ENCODE results near the gene CLIC5. TPM values are rescaled to one million over a fixed set of nuclear protein-coding genes. Genes with fewer than 3 reads are reported as not detected.

CLIC5 gene
- total RNA-seq, 1 donor from 2014 or later: 0.32 TPM

DNA sequence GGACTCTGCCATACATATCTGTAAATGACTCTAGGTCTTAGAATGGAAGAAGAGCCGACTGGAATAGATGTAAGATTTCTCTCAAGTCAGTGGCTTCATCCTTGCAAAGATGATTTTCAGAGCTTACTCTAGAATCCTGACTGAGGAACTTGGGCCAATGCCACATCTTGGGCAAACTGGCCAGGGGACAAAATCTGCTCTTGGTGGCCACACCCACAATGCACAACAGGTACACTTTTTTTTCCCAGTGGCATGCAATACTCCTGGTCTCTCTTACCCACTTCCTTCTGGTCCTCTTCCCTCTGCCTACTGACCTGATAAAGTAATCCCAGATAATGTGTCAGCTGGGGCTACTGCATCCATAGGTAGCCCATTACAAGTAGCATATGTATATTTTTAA lies 13.4 kb downstream of the CLIC5 start:
- no peaks in the 10 kb centered on the region for H3K79me2 ChIP-seq (ENCODE audit: insufficient read depth, low read length)
- no peak overlapping the region for H3K4me3 Mint-ChIP-seq (ENCODE audit: unreplicated experiment)
- DNase-seq (ENCODE audit: low read depth) (no peak), FAIRE-seq (no peak)
- H3K4me3 ChIP-seq (ENCODE audit: insufficient read depth, low read depth, low read length): no peak overlapping the region
- no peak overlapping the region for H2AFZ ChIP-seq (ENCODE audit: low read depth, low read length)
- no peaks in the 10 kb centered on the region for H3K4me1 Mint-ChIP-seq (ENCODE audit: low read depth, unreplicated experiment)
- no peaks in the 10 kb centered on the region for H3K9me3 ChIP-seq (ENCODE audit: insufficient read depth, low read depth, low read length)
- peaks cover 30% of the 10 kb centered on the region for H3K27me3 Mint-ChIP-seq (ENCODE audit: low read depth, unreplicated experiment)
- no peak overlapping the region for H3K4me2 ChIP-seq (ENCODE audit: low read length)
- H3K9ac ChIP-seq (ENCODE audit: low read length): no peak overlapping the region
- no peaks in the 10 kb centered on the region for H3K36me3 ChIP-seq (ENCODE audit: insufficient read depth, low read length)
- H3K9me3 Mint-ChIP-seq (ENCODE audit: unreplicated experiment): no peaks in the 10 kb centered on the region
- no peak overlapping the region for H3K27ac ChIP-seq (ENCODE audit: low read depth, low read length)
- peaks cover 5% of the 10 kb centered on the region for H3K27me3 ChIP-seq (ENCODE audit: insufficient read depth, low read length)
- H3K27ac Mint-ChIP-seq (ENCODE audit: unreplicated experiment): no peak overlapping the region
- H3K36me3 Mint-ChIP-seq (ENCODE audit: low read depth, unreplicated experiment): no peaks in the 10 kb centered on the region
- no peaks in the 10 kb centered on the region for H3K4me1 ChIP-seq (ENCODE audit: insufficient read depth, low read length)
- TF ChIP-seq, protein P1, sequence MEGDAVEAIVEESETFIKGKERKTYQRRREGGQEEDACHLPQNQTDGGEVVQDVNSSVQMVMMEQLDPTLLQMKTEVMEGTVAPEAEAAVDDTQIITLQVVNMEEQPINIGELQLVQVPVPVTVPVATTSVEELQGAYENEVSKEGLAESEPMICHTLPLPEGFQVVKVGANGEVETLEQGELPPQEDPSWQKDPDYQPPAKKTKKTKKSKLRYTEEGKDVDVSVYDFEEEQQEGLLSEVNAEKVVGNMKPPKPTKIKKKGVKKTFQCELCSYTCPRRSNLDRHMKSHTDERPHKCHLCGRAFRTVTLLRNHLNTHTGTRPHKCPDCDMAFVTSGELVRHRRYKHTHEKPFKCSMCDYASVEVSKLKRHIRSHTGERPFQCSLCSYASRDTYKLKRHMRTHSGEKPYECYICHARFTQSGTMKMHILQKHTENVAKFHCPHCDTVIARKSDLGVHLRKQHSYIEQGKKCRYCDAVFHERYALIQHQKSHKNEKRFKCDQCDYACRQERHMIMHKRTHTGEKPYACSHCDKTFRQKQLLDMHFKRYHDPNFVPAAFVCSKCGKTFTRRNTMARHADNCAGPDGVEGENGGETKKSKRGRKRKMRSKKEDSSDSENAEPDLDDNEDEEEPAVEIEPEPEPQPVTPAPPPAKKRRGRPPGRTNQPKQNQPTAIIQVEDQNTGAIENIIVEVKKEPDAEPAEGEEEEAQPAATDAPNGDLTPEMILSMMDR (IDR thresholded peaks at IDR 0.05; ENCODE audit: insufficient read depth, low read depth, low read length): no peak
- TF ChIP-seq EZH2 (IDR thresholded peaks at IDR 0.05; ENCODE audit: insufficient read depth, low read length): no peak
- H4K20me1 ChIP-seq (ENCODE audit: insufficient read depth, low read length): no peaks in the 10 kb centered on the region

DNA sequence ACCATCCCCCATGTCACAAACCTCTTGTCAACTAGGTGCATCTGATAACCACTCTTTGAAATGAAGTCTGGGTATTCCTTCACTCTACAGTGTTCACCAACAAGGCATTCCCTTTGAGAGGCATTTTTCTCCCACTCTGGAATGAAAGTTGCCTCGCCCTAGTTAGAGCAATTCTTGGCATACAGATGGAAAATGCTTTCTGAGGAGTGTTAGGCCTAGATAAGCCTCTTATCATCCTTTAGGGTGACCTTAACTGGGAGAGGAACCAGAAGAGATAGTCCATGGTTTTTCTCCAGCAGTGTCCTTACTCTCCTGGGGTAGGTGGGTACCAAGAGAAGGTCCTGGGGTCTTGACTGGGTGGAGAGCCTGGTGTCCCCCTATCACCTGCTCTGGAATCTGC lies 14.8 kb downstream of the CLIC5 start:
- no peak overlapping the region for H3K4me2 ChIP-seq (ENCODE audit: low read length)
- Mint-ChIP-seq H3K27me3 (ENCODE audit: low read depth, unreplicated experiment) (peaks cover 28% of the 10 kb centered on the region), H3K9me3 (ENCODE audit: unreplicated experiment) (no peaks in the 10 kb centered on the region), H3K4me3 (ENCODE audit: unreplicated experiment) (no peak overlapping the region), H3K4me1 (ENCODE audit: low read depth, unreplicated experiment) (no peaks in the 10 kb centered on the region), H3K27ac (ENCODE audit: unreplicated experiment) (no peak overlapping the region), H3K36me3 (ENCODE audit: low read depth, unreplicated experiment) (no peaks in the 10 kb centered on the region)
- H3K9ac ChIP-seq (ENCODE audit: low read length): no peak overlapping the region
- no peak overlapping the region for H2AFZ ChIP-seq (ENCODE audit: low read depth, low read length)
- no peaks in the 10 kb centered on the region for H3K9me3 ChIP-seq (ENCODE audit: insufficient read depth, low read depth, low read length)
- no peak for TF ChIP-seq EZH2 (IDR thresholded peaks at IDR 0.05; ENCODE audit: insufficient read depth, low read length)
- TF ChIP-seq, protein P1 (IDR thresholded peaks at IDR 0.05; ENCODE audit: insufficient read depth, low read depth, low read length): no peak
- H3K27me3 ChIP-seq (ENCODE audit: insufficient read depth, low read length): peaks cover 5% of the 10 kb centered on the region
- no peaks in the 10 kb centered on the region for H3K36me3 ChIP-seq (ENCODE audit: insufficient read depth, low read length)
- no peaks in the 10 kb centered on the region for H4K20me1 ChIP-seq (ENCODE audit: insufficient read depth, low read length)
- H3K4me1 ChIP-seq (ENCODE audit: insufficient read depth, low read length): no peaks in the 10 kb centered on the region
- no peaks in the 10 kb centered on the region for H3K79me2 ChIP-seq (ENCODE audit: insufficient read depth, low read length)
- FAIRE-seq: no peak
- no peak overlapping the region for H3K27ac ChIP-seq (ENCODE audit: low read depth, low read length)
- no peak for DNase-seq (ENCODE audit: low read depth)
- H3K4me3 ChIP-seq (ENCODE audit: insufficient read depth, low read depth, low read length): no peak overlapping the region

DNA sequence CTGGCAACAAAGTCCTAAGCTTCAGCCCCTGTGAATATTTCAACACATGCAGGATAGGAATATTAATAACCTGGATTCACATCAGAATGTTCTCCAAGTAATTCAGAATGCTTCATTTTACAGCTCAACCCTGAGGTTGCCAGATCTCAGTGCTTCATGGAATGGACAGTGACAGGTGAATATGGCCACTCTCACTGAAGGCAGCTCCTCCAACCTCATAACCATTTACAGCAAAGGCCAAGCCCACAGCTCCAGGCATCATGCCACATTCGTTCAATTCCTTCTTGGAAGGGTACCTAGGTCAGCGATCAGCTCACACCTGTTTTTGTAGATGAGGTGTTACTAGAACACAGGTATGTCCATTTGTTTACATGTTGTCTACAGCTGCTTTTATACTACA lies 17.1 kb downstream of the CLIC5 start:
- H3K4me1 Mint-ChIP-seq (ENCODE audit: low read depth, unreplicated experiment): no peaks in the 10 kb centered on the region
- no peaks in the 10 kb centered on the region for H3K27me3 ChIP-seq (ENCODE audit: insufficient read depth, low read length)
- TF ChIP-seq, protein P1 (IDR thresholded peaks at IDR 0.05; ENCODE audit: insufficient read depth, low read depth, low read length): no peak
- TF ChIP-seq EZH2 (IDR thresholded peaks at IDR 0.05; ENCODE audit: insufficient read depth, low read length): no peak

More for the DNA sequence above, 17.1 kb downstream of the CLIC5 start:
- no peak for DNase-seq (ENCODE audit: low read depth)
- H3K4me1 ChIP-seq (ENCODE audit: insufficient read depth, low read length): no peaks in the 10 kb centered on the region
- no peak overlapping the region for H3K9ac ChIP-seq (ENCODE audit: low read length)
- Mint-ChIP-seq H3K36me3 (ENCODE audit: low read depth, unreplicated experiment) (no peaks in the 10 kb centered on the region), H3K9me3 (ENCODE audit: unreplicated experiment) (no peaks in the 10 kb centered on the region), H3K27ac (ENCODE audit: unreplicated experiment) (no peak overlapping the region), H3K27me3 (ENCODE audit: low read depth, unreplicated experiment) (peaks cover 16% of the 10 kb centered on the region), H3K4me3 (ENCODE audit: unreplicated experiment) (no peak overlapping the region)
- H3K4me2 ChIP-seq (ENCODE audit: low read length): no peak overlapping the region
- H2AFZ ChIP-seq (ENCODE audit: low read depth, low read length): no peak overlapping the region
- H3K79me2 ChIP-seq (ENCODE audit: insufficient read depth, low read length): no peaks in the 10 kb centered on the region
- no peaks in the 10 kb centered on the region for H4K20me1 ChIP-seq (ENCODE audit: insufficient read depth, low read length)
- H3K27ac ChIP-seq (ENCODE audit: low read depth, low read length): no peak overlapping the region
- no peak for FAIRE-seq
- H3K4me3 ChIP-seq (ENCODE audit: insufficient read depth, low read depth, low read length): no peak overlapping the region
- H3K9me3 ChIP-seq (ENCODE audit: insufficient read depth, low read depth, low read length): no peaks in the 10 kb centered on the region
- H3K36me3 ChIP-seq (ENCODE audit: insufficient read depth, low read length): no peaks in the 10 kb centered on the region

Data from astrocyte (in vitro differentiated cells and primary cell).